ENCODE results near the gene MPZL2.

The MPZL2 gene

GRCh38 chr11:118286545-118286944, 22.4 kb upstream of the MPZL2 start:
- Histone ChIP-seq H3K4me3 (ENCODE audit: insufficient read depth, low read depth, low read length, poor library complexity, severe bottlenecking) (no peak overlapping the region), H3K27me3 (replicated peaks; ENCODE audit: control insufficient read depth, insufficient read depth, low read length, poor library complexity, severe bottlenecking) (no peaks in the 10 kb centered on the region), H3K27ac (ENCODE audit: insufficient read depth, low read length, poor library complexity, severe bottlenecking) (no peak overlapping the region), H3K9me3 (ENCODE audit: control insufficient read depth, low read length) (no peaks in the 10 kb centered on the region), H3K36me3 (ENCODE audit: control insufficient read depth, insufficient read depth, low read length) (no peaks in the 10 kb centered on the region), H3K4me1 (ENCODE audit: control insufficient read depth, insufficient read depth, low read length, poor library complexity, severe bottlenecking) (peaks cover 4% of the 10 kb centered on the region)
- no peak for DNase-seq

- Histone ChIP-seq H3K36me3 (ENCODE audit: control insufficient read depth, insufficient read depth, low read length) (no peaks in the 10 kb centered on the region), H3K27ac (ENCODE audit: insufficient read depth, low read length, poor library complexity, severe bottlenecking) (no peak overlapping the region), H3K9me3 (ENCODE audit: control insufficient read depth, low read length) (no peaks in the 10 kb centered on the region), H3K4me1 (ENCODE audit: control insufficient read depth, insufficient read depth, low read length, poor library complexity, severe bottlenecking) (peaks cover 7% of the 10 kb centered on the region), H3K4me3 (ENCODE audit: insufficient read depth, low read depth, low read length, poor library complexity, severe bottlenecking) (no peak overlapping the region), H3K27me3 (replicated peaks; ENCODE audit: control insufficient read depth, insufficient read depth, low read length, poor library complexity, severe bottlenecking) (no peaks in the 10 kb centered on the region)
- DNase-seq: no peak
Observed at GRCh38 chr11:118283756-118284350, 19.8 kb upstream of the MPZL2 start.

- no peaks in the 10 kb centered on the region for H3K27me3 ChIP-seq (replicated peaks; ENCODE audit: control insufficient read depth, insufficient read depth, low read length, poor library complexity, severe bottlenecking)
- no peaks in the 10 kb centered on the region for H3K9me3 ChIP-seq (ENCODE audit: control insufficient read depth, low read length)
- no peak overlapping the region for H3K4me3 ChIP-seq (ENCODE audit: insufficient read depth, low read depth, low read length, poor library complexity, severe bottlenecking)
- no peaks in the 10 kb centered on the region for H3K36me3 ChIP-seq (ENCODE audit: control insufficient read depth, insufficient read depth, low read length)
- no peak for DNase-seq
- peaks cover 7% of the 10 kb centered on the region for H3K4me1 ChIP-seq (ENCODE audit: control insufficient read depth, insufficient read depth, low read length, poor library complexity, severe bottlenecking)
- H3K27ac ChIP-seq (ENCODE audit: insufficient read depth, low read length, poor library complexity, severe bottlenecking): no peak overlapping the region
Observed at GRCh38 chr11:118283037-118283636, 19.0 kb upstream of the MPZL2 start.

GRCh38 chr11:118282606-118283005, 18.5 kb upstream of the MPZL2 start:
- Histone ChIP-seq H3K27me3 (replicated peaks; ENCODE audit: control insufficient read depth, insufficient read depth, low read length, poor library complexity, severe bottlenecking) (no peaks in the 10 kb centered on the region), H3K36me3 (ENCODE audit: control insufficient read depth, insufficient read depth, low read length) (no peaks in the 10 kb centered on the region), H3K9me3 (ENCODE audit: control insufficient read depth, low read length) (no peaks in the 10 kb centered on the region), H3K4me1 (ENCODE audit: control insufficient read depth, insufficient read depth, low read length, poor library complexity, severe bottlenecking) (peaks cover 7% of the 10 kb centered on the region), H3K27ac (ENCODE audit: insufficient read depth, low read length, poor library complexity, severe bottlenecking) (no peak overlapping the region), H3K4me3 (ENCODE audit: insufficient read depth, low read depth, low read length, poor library complexity, severe bottlenecking) (no peak overlapping the region)
- DNase-seq: no peak

- no peak overlapping the region for H3K4me3 ChIP-seq (ENCODE audit: insufficient read depth, low read depth, low read length, poor library complexity, severe bottlenecking)
- H3K4me1 ChIP-seq (ENCODE audit: control insufficient read depth, insufficient read depth, low read length, poor library complexity, severe bottlenecking): peaks cover 7% of the 10 kb centered on the region
- no peak overlapping the region for H3K27ac ChIP-seq (ENCODE audit: insufficient read depth, low read length, poor library complexity, severe bottlenecking)
- DNase-seq: no peak
- H3K9me3 ChIP-seq (ENCODE audit: control insufficient read depth, low read length): no peaks in the 10 kb centered on the region
- no peaks in the 10 kb centered on the region for H3K36me3 ChIP-seq (ENCODE audit: control insufficient read depth, insufficient read depth, low read length)
- no peaks in the 10 kb centered on the region for H3K27me3 ChIP-seq (replicated peaks; ENCODE audit: control insufficient read depth, insufficient read depth, low read length, poor library complexity, severe bottlenecking)
Observed at GRCh38 chr11:118281284-118281683, 17.2 kb upstream of the MPZL2 start.

- Histone ChIP-seq H3K9me3 (ENCODE audit: control insufficient read depth, low read length) (no peaks in the 10 kb centered on the region), H3K27me3 (replicated peaks; ENCODE audit: control insufficient read depth, insufficient read depth, low read length, poor library complexity, severe bottlenecking) (no peaks in the 10 kb centered on the region), H3K4me1 (ENCODE audit: control insufficient read depth, insufficient read depth, low read length, poor library complexity, severe bottlenecking) (peaks cover 3% of the 10 kb centered on the region), H3K27ac (ENCODE audit: insufficient read depth, low read length, poor library complexity, severe bottlenecking) (no peak overlapping the region), H3K4me3 (ENCODE audit: insufficient read depth, low read depth, low read length, poor library complexity, severe bottlenecking) (no peak overlapping the region), H3K36me3 (ENCODE audit: control insufficient read depth, insufficient read depth, low read length) (no peaks in the 10 kb centered on the region)
- DNase-seq: no peak
Observed at GRCh38 chr11:118277312-118277711, 13.2 kb upstream of the MPZL2 start.

- Histone ChIP-seq H3K4me3 (ENCODE audit: insufficient read depth, low read depth, low read length, poor library complexity, severe bottlenecking) (no peak overlapping the region), H3K27me3 (replicated peaks; ENCODE audit: control insufficient read depth, insufficient read depth, low read length, poor library complexity, severe bottlenecking) (no peaks in the 10 kb centered on the region), H3K4me1 (ENCODE audit: control insufficient read depth, insufficient read depth, low read length, poor library complexity, severe bottlenecking) (peaks cover 3% of the 10 kb centered on the region), H3K36me3 (ENCODE audit: control insufficient read depth, insufficient read depth, low read length) (no peaks in the 10 kb centered on the region), H3K27ac (ENCODE audit: insufficient read depth, low read length, poor library complexity, severe bottlenecking) (no peak overlapping the region), H3K9me3 (ENCODE audit: control insufficient read depth, low read length) (no peaks in the 10 kb centered on the region)
- no peak for DNase-seq
Observed at GRCh38 chr11:118276422-118276821, 12.3 kb upstream of the MPZL2 start.

GRCh38 chr11:118275176-118275575, 11.1 kb upstream of the MPZL2 start:
- Histone ChIP-seq H3K9me3 (ENCODE audit: control insufficient read depth, low read length) (no peaks in the 10 kb centered on the region), H3K4me3 (ENCODE audit: insufficient read depth, low read depth, low read length, poor library complexity, severe bottlenecking) (no peak overlapping the region), H3K27ac (ENCODE audit: insufficient read depth, low read length, poor library complexity, severe bottlenecking) (no peak overlapping the region), H3K4me1 (ENCODE audit: control insufficient read depth, insufficient read depth, low read length, poor library complexity, severe bottlenecking) (no peaks in the 10 kb centered on the region), H3K36me3 (ENCODE audit: control insufficient read depth, insufficient read depth, low read length) (no peaks in the 10 kb centered on the region), H3K27me3 (replicated peaks; ENCODE audit: control insufficient read depth, insufficient read depth, low read length, poor library complexity, severe bottlenecking) (no peaks in the 10 kb centered on the region)
- DNase-seq: no peak

- Histone ChIP-seq H3K9me3 (ENCODE audit: control insufficient read depth, low read length) (no peaks in the 10 kb centered on the region), H3K4me3 (ENCODE audit: insufficient read depth, low read depth, low read length, poor library complexity, severe bottlenecking) (no peak overlapping the region), H3K36me3 (ENCODE audit: control insufficient read depth, insufficient read depth, low read length) (no peaks in the 10 kb centered on the region), H3K27ac (ENCODE audit: insufficient read depth, low read length, poor library complexity, severe bottlenecking) (no peak overlapping the region), H3K4me1 (ENCODE audit: control insufficient read depth, insufficient read depth, low read length, poor library complexity, severe bottlenecking) (no peaks in the 10 kb centered on the region), H3K27me3 (replicated peaks; ENCODE audit: control insufficient read depth, insufficient read depth, low read length, poor library complexity, severe bottlenecking) (no peaks in the 10 kb centered on the region)
- no peak for DNase-seq
Observed at GRCh38 chr11:118274186-118274585, 10.1 kb upstream of the MPZL2 start.

GRCh38 chr11:118272001-118272400, 7.9 kb upstream of the MPZL2 start:
- H3K36me3 ChIP-seq (ENCODE audit: control insufficient read depth, insufficient read depth, low read length): no peaks in the 10 kb centered on the region
- H3K4me1 ChIP-seq (ENCODE audit: control insufficient read depth, insufficient read depth, low read length, poor library complexity, severe bottlenecking): no peaks in the 10 kb centered on the region
- H3K27me3 ChIP-seq (replicated peaks; ENCODE audit: control insufficient read depth, insufficient read depth, low read length, poor library complexity, severe bottlenecking): no peaks in the 10 kb centered on the region
- H3K27ac ChIP-seq (ENCODE audit: insufficient read depth, low read length, poor library complexity, severe bottlenecking): no peak overlapping the region
- no peak for DNase-seq
- no peaks in the 10 kb centered on the region for H3K9me3 ChIP-seq (ENCODE audit: control insufficient read depth, low read length)
- no peak overlapping the region for H3K4me3 ChIP-seq (ENCODE audit: insufficient read depth, low read depth, low read length, poor library complexity, severe bottlenecking)

Measured in effector memory CD4-positive, alpha-beta T cell (primary cell).